ENCODE measurements around the gene GLT8D1.
"Not testable (repeated sequence)": the region's sequence is repeated elsewhere in the genome, so short reads cannot be mapped to it uniquely, and the experiment has no call there.

Gene GLT8D1

DNA sequence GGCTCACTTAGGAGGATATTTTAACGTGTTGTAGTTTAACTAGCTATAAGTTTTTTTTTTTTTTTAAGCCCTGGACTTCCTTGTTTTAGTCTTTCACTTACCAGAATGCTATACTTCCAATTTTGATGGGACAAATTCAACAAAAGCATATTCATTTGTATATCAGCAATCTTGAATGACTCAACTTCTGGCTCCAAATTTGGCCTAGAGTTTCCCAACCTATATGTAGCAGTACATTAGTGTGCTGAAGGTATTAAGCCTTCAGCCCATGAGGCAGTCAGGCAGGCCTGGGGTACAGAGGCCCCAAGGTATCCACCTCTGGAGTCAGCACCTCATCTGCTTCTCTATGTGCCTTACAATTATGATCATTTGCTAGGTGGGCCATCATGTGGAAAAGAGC lies 25.8 kb downstream of the GLT8D1 start:
- DNase-seq = no peak

DNA sequence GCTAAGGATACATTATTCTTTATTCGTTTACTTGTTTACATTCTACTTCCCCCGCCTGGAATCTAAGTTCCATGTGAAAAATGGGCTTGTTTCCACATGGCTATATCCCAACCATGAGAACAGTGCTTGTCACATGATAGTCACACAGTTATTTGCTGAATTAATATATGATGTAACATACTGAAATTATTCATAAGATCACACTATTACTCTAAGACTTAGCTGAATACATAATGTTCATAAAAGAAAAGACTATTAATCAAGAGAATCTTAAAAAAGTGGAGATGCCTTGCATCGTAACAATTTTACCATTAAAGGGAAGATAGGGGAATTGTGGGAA lies 26.4 kb downstream of the GLT8D1 start:
- DNase-seq = no peak

DNA sequence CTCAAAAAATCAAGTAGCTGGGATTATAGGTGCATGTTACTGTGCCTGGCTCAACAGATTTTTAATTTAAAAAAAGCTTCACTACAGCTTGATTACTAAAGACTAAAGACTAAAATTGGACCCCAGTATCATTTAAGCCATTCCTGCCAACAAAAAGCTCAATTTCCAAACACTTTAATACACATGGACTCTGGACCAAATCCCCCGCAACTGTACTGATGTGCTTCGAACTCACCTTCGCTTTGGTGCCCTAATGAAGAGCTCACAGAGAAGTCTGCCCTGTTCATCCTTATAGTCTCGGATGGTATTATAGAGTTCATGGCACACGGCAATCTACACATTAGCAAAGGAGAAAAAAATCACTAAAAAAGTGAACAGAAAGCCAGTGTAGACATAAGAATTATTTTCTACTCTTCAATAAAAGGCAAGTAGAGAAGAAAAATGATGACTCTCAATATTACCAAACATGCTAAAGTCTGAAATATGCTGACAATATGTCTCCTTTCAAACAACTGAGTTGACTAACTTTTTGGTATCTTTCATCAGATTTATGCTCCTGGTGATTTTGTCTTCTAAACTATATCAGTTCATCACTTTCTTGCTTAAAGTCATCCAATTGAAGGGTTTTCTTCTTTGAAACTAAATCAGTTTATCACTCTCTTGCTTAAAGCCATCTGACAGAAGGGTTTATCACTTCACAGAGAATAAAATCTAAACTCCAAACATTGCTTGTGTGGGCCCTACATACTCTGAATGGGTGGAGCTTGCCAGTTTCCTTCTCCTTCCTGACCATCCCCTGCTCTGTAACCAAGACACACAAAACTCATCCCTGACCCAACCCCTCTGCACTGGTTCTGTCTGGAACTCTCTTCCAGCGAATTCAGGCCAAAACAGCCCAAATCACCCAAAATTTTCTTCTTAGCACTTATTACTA lies 27.1 kb downstream of the GLT8D1 start:
- no peak for DNase-seq

DNA sequence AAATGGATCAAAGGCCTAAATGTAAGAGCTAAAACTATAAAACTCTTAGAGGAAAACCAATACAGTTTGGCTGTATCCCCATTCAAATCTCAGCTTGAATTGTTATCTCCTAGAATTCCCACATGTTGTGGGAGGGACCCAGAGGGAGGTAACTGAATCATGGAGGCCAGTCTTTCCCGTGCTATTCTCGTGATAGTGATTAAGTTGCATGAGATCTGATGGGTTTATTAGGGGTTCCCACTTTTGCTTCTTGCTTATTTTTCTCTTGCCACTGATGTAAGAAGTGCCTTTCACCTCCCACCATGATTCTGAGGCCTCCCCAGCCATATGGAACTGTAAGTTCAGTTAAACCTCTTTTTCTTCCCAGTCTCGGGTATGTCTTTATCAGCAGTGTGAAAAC lies 29.4 kb downstream of the GLT8D1 start:
- DNase-seq = not testable (repeated sequence)

DNA sequence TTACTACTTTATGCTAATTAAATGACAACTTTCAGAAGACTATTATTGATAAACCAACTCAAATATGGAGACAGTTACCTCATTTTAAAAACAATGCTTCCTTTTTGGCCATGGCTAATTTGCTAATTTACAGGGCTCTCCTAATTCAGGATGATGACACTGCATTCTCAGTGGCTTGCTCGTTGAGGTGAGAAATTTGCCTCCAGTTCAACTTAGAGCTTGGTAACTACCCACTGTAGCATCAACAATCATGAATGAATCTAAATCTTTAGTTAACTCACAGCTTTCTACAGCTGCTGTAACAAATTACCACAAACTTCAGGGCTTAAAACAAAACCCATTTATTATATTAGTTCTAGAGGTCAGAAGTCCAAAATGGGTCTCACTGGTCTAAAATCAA lies 33.9 kb downstream of the GLT8D1 start:
- DNase-seq = no peak

DNA sequence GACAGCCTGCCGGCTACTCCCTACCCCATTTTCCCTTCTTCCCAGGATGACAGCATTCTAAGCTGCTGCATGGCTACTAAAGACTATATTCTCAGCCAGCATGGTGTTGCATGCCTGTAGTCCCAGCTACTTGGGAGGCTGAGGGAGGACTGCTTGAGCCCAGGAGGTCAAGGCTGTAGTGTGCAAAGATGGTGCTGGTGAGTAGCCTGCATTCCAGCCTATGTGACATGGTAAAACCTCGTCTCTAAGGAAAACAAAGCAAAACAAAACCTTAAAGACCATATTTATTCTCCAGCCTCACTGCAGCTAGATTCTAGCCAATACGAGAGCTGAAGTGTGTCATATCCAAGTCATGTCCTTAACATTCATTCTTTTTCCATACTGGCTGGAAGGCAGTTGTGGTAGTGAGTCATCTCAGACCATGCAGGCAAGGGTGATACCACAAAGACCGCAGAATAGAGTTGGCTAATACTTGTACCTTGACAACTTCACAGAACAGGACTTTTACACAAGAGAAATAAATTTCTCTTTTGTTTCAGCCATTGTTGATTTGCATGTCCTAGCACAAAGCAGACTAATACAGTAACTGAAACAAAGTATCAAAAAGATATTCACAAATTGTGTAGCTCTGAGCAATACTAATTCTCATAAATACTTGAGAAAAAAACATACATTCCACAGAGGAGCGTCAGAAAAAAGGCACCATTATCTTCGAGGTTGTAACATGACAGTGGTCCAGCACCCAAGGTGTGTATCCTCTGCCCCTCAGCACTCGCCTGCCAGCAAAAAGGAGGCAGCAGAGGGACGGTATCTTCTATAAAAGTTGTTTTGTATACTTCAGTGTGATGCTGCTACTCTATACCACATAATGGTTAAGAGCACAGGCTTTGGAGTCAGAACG lies 34.7 kb downstream of the GLT8D1 start:
- peak; percentile 78 for DNase-seq

DNA sequence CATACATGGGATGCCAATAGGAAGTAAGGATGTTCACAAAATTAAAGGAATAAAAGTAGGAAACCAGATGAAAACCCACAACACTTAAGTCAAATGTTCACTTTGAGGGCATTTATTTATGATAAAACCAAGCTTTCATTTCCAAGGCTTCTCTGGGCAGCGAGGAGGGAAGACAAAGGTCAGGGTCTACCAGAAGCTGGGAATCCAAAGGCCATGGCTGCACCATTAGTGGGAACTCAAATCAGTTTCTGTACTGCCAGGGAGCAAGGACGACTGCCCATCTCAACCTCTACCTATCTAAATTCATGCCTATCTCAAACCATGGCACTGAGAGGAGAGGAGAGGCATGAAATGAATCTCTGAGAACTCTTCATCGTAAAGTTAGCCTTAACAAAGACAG lies 42.5 kb downstream of the GLT8D1 start:
- no peak for DNase-seq

DNA sequence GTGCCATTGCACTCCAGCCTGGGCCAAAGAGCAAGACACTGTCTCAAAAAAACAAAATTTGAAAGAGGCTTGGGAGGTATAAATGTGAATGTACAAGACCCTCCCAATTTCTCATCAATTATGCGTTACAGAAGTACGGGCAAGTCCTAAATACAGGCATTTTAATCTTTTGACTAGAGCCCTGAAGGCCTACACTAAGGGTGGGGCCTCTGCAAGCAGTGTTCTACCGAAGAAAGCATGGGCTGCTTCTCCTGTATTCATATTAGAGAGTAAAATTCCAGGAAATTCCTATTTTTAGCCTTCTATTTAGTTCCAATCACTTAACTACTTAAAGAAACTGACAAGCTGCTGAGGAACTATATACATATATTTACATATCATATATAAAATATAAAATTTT lies 45.5 kb downstream of the GLT8D1 start:
- no peak for DNase-seq

DNA sequence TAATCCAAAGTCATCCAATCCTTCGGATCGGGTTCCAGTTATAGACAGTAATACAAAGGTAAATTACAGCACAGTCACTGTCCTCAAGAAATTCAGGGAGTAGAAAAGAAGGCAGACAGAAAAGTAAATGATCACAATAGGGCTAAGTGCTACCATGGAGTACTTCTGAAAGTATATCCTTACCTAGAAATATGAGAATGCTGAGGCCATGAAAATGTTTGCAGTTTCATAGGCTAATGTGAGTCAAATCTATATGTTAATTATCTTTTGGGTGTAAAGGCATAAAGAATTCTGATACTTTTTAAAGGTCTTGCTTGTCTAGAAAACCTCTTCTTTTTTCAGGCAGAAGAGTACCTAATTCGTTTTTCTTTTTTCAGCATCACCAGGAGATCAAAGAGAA lies 49.7 kb downstream of the GLT8D1 start:
- no peak for DNase-seq

DNA sequence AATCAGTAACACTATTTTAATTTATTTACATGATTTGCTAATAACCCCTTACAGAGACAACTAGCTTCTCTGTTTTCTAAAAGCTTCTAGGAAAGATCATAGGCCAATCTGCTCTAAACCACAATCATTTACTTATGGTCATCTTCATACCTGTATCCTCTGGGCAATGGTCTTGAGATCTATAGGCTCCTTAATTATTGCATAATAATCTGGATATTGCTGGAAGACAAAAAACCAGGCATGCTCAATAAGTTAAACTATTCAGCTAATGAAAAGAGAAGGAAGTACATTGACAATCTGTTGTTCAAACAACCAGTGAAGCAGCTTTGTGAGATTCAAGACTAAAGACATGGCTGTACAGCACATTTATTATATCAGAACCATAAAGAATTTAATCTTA lies 54.0 kb downstream of the GLT8D1 start:
- DNase-seq = no peak

DNA sequence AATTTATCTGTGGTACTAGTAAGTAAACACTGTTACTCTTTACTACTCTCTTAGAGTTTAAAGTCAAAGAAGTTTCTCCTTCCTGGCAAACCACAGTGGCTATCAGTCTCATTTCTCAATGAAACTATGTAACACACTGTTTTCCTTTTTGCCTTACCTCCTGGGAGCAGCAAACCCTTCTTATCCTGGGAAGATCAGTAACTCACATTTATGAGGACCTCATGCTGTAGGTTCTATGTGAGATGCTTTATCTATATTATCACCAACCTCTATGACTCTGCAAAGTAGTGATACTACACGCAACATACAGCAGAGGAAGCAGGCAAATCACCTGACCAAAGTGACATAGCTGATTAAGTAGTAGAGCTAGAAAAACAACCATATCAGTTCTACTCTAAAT lies 55.2 kb downstream of the GLT8D1 start:
- DNase-seq = peak; percentile 50

DNA sequence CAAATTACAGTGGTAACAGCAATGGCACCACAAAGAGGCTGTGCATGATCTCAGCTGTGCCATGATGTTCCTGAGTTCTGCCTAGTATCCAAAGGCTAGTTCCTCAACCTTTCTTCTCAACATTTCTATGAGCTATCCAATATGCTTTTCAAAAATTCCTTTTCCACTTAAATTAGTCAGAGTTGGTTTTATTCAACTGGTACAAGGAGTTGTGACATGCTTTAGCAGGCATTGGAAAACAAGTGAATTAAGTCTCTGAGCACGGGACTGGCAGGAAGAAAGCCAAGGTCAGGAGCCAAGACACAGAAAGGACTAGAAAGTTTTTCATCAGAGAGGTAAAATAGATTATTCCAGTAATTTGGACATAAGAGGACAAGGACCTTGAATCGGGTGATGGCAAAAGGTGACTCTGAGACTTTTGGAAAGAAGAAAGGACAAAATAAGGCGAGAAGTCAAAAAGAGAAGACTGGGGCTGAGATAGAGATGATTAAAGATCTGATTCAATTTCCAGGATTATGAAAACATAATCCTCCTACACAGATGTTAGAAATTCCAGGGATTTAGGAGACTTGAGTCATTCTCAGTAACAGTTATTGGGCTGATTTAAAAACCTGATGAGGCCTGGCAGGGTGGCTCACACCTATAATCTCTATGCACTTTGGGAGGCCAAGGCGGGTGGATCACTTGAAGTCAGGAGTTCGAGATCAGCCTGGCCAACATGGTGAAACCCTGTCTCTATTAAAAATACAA lies 56.0 kb downstream of the GLT8D1 start:
- no peak for DNase-seq

DNA sequence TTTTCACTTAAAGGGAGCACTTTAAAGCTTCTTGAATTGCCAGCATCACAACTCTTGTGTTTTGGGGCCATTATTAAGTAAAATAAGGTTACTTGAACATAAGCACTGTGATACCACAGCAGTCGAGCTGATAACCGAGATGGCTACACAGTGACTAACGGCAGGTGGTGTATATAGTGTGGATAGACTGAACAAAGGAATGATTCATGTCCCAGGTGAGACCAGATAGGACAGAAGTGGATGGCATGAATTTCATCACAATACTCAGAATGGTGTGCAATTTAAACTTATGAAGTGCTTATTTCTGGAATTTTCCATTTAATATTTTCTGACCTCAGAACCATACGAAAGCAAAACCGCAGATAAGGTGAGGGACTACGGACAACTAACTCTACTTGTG lies 60.0 kb downstream of the GLT8D1 start:
- no peak for DNase-seq
